HG03066 (cell line): Measurements from ENCODE around the gene ZNF445.
"Not testable (repeated sequence)": the region's sequence is repeated elsewhere in the genome, so short reads cannot be mapped to it uniquely, and the experiment has no call there.

ENCODE experiments used
- ATAC-seq: cut with Tn5 transposase; IDR thresholded peaks from one replicate; pipeline ENCODE4 v1.9.1; 2021; ENCODE audit warnings: low read depth; ENCODE audit not compliant: unreplicated experiment

ZNF445 gene

GRCh38 chr3:44478055-44478468 lies 592 bp upstream of the ZNF445 start:
- ATAC-seq = no peak

DNA sequence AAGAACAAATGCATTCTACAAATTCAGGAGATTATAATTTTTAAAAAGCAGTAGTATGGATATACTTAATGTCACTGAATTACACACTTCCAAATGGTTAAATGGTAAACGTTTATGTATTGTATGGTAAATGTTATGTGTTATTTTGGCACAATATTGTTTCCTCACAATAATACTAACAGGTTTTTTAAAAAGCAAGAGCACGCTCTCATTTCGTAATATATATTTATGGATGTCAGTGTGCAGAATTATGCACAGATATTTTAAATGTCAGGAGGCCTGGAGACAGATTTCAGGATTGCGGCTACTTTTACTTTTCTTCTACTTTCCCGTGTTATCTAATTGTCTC lies 533 bp downstream of the ZNF445 start:
- no peak for ATAC-seq

DNA sequence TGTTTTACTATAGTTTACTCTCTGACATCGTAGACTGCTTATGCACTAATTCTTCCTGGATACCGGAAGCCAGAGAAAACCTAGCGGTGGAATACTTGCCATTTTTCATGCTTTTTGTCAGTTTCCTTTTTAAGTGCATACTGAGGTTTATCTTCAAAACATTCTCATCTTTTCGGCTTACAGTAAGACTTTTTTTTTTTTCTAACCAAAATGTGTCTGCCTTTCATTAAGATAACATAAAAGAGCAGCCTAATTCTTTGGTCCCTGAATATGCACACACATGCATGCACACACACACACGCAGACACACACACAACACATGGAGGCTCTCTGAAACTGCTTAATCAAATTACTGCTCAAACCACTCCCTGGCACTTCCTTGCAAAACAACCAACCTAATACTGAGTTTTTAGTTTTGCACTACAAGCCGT lies 1.3 kb downstream of the ZNF445 start:
- ATAC-seq = no peak

- ATAC-seq = not testable (repeated sequence)
Measured at GRCh38 chr3:44474886-44475285, 2.6 kb downstream of the ZNF445 start.

DNA sequence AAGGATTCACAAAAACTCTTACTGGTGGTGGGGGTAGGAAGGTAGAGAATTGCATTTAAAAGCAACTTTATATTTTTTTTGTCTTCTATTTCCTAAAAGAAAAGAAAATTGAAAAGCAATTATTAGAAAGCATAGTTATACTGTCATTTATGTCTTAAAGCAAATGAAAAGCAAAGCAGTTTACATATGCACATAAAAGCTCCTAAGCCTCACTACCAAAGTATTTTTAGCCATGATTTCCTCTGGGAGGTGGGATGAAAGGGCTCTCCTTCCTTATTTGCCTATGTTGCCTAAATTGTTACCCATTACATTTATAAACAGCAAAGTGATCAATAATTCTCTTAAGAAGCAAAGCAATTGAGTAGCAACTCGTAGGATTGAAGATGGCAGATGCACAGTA lies 7.0 kb downstream of the ZNF445 start:
- no peak for ATAC-seq

GRCh38 chr3:44469914-44470313 lies 7.6 kb downstream of the ZNF445 start:
- no peak for ATAC-seq

DNA sequence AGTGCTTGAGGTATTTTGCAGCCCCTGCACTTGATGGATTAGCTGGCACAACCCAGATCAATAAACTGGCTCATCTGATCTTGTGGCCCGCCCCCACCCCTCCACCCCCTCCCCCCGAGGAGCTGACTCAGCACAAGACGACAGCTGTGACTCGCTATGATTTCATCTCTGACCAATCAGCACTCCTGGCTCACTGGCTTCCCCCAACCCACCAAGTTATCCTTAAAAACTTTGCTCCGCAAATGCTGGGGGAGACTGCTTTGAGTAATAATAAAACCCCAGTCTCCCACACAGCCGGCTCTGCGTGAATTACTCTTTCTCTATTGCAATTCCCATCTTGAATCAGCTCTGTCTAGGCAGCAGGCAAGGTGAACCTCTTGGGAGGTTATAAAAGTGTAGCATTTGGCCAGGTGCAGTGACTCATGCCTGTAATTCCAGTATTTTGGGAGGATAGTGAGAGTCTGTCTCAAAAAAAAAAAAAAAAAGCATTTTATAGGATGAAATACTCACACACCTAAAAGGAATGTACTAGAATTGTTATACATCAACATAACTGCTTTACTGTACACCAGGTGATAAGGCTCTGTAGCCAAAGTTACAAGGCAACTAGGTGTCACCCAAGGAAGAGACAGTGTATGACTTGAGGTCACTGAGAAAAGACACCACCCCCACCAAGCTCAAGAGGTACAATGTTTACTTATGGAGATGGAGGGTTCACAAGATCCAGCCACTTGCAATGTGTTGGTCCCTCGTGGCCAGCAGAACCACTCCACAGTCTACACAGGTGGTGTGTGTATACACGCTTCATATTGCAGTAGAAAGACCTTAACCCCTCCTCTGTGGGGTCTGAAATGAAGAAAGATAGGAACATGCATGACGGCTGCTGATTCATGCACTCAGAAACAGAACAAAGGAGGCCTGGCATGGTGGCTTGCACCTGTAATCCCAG lies 8.6 kb downstream of the ZNF445 start:
- no peak for ATAC-seq

- ATAC-seq = not testable (repeated sequence)
Measured at GRCh38 chr3:44468099-44468537, 9.4 kb downstream of the ZNF445 start.

GRCh38 chr3:44467241-44467640 lies 10.2 kb downstream of the ZNF445 start:
- no peak for ATAC-seq

GRCh38 chr3:44464920-44465319 lies 12.6 kb downstream of the ZNF445 start:
- not testable (repeated sequence) for ATAC-seq

GRCh38 chr3:44464509-44464908 lies 13.0 kb downstream of the ZNF445 start:
- ATAC-seq = no peak

GRCh38 chr3:44460050-44460449 lies 17.4 kb downstream of the ZNF445 start:
- not testable (repeated sequence) for ATAC-seq

DNA sequence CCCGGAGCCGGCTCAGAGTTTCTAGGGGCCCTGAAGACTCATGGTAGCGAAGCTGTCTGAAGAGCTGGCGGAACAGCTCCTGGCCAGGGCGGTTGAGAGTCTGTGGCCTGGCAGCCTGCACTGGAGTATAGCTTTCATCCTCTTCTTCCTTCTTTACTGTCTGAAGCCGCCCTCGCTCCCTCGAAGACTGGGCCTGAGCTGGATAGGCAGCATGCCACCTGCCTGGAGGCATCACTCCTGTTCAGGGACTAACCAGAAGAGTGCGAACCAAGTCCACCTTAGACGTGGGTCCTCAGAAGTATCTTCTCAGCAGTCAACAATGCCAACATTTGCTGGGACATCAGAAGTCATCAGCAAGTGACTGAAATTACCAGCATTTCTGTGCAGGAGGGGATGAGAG lies 22.2 kb downstream of the ZNF445 start:
- no peak for ATAC-seq

- no peak for ATAC-seq
Measured at GRCh38 chr3:44454258-44454657, 23.2 kb downstream of the ZNF445 start.

GRCh38 chr3:44451441-44451840 lies 26.0 kb downstream of the ZNF445 start:
- no peak for ATAC-seq

DNA sequence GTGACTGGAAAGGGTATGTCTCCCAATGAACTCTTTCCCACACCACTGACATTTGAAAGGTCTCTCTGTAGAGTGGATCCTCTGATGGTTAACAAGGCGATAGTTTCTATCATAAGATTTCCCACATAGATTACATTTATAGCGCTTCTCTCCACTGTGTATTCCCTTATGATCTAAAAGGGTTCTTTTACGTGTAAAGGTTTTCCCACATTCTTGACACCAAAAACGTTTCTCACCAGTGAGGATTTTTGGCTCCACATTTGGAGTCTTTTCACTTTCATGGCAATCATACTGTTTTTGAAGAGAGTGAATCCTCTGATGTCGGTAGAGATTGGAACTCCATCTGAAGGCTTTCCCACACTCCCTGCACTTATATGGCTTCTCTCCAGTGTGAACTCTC lies 30.5 kb downstream of the ZNF445 start:
- ATAC-seq = no peak

- no peak for ATAC-seq
Measured at GRCh38 chr3:44445786-44446185, 31.7 kb downstream of the ZNF445 start.

GRCh38 chr3:44444896-44445691 lies 32.4 kb downstream of the ZNF445 start:
- no peak for ATAC-seq

DNA sequence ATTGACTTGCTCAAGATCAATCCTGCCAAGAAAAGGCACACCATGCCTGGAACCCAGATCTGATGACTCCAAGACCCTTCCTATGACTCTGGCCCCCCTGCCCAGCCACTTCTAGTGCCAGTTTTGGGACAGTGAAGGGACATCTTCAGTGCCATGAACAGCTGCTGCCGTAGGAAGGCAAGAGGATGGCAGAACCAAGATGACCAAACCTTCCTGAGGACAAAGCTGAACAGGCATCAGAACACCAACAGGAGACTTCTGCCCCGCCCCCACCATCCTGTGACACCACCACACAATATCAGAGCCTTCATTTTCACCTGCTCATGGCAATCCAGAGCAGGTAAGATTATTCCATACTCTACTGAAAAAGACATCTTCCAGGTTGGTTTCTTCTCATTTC lies 33.0 kb downstream of the ZNF445 start:
- no peak for ATAC-seq

- ATAC-seq = no peak
Measured at GRCh38 chr3:44442596-44443309, 34.7 kb downstream of the ZNF445 start.
